GM12873 (cell line): ENCODE results near the gene PRKACA.

Source experiments
- TF ChIP-seq, protein P1 (sequence below): IDR thresholded peaks from 2 replicates; pipeline ENCODE4 v1.5.1; 2012; ENCODE audit warnings: low read depth, mild to moderate bottlenecking, moderate library complexity, low read length, control low read depth; ENCODE audit not compliant: insufficient read depth; ENCODE audit errors: missing control alignments

PRKACA gene

GRCh38 chr19:14150770-14151661, 33.5 kb upstream of the PRKACA start:
- TF ChIP-seq, protein P1, sequence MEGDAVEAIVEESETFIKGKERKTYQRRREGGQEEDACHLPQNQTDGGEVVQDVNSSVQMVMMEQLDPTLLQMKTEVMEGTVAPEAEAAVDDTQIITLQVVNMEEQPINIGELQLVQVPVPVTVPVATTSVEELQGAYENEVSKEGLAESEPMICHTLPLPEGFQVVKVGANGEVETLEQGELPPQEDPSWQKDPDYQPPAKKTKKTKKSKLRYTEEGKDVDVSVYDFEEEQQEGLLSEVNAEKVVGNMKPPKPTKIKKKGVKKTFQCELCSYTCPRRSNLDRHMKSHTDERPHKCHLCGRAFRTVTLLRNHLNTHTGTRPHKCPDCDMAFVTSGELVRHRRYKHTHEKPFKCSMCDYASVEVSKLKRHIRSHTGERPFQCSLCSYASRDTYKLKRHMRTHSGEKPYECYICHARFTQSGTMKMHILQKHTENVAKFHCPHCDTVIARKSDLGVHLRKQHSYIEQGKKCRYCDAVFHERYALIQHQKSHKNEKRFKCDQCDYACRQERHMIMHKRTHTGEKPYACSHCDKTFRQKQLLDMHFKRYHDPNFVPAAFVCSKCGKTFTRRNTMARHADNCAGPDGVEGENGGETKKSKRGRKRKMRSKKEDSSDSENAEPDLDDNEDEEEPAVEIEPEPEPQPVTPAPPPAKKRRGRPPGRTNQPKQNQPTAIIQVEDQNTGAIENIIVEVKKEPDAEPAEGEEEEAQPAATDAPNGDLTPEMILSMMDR, result no peak

DNA sequence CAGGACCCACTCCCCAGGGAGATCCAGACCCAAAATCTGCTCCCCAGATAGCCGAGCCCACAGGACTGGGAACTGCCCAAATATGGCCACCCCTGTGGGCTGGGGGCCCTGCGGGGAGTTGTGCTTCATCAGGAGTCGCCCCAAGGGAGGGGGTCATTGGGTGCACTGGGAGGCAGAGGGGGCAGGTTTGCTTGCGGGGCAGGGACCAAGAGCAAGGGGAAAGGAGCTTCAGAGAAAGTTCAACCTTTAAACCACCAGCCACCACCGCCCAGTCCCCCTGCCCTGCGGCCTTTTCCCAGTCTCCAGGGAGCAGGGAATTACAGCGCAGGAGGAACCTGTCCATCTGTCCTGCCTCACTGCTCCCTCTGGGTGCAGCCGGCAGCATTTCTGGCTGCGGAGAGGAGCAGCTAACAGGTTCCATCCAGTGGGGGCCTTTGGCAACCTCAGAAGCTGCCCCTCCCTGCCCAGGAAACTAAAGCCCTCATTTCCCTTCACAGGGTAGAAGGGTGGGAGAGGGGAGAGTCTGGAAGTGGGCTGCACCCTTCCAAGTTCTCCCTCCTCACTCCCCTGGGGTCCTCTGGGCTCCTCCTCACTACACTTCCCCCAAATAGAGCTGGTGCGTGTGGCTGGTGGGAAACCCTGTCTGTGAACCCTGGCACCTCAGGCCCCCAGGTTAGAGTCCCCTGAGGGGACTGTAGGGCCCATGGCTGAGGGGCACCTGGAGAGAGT, 32.6 kb upstream of the PRKACA start:
- TF ChIP-seq, protein P1, result no peak

GRCh38 chr19:14149509-14149994, 32.0 kb upstream of the PRKACA start:
- TF ChIP-seq, protein P1, result no peak

- TF ChIP-seq, protein P1, result no peak
These were observed 31.3 kb upstream of the PRKACA start for GRCh38 chr19:14148751-14149410.

- TF ChIP-seq, protein P1, result peak; percentile 87
These were observed 30.4 kb upstream of the PRKACA start for GRCh38 chr19:14147797-14148605.

- TF ChIP-seq, protein P1, result no peak
These were observed 29.2 kb upstream of the PRKACA start for GRCh38 chr19:14146789-14147216.
